ENCODE data around the gene INPP5B.

INPP5B gene

GRCh38 chr1:37946703-37947360 lies at the start of gene INPP5B:
TSS of gene INPP5B (minus strand) at chr1:37947053. CDS start at chr1:37946308, 745 bp downstream.
- no peak for TF ChIP-seq CTCF (conservative IDR thresholded peaks at IDR 0.05; ENCODE audit: low read depth, low read length)
- DNase-seq (ENCODE audit: low read depth): peak; percentile 42
- peak within 1 kb of the TSS; percentile 71 for H3K4me3 ChIP-seq (ENCODE audit: low read length)

- H3K4me3 ChIP-seq (ENCODE audit: low read length): peak overlapping the region; percentile 54
- no peak for TF ChIP-seq CTCF (conservative IDR thresholded peaks at IDR 0.05; ENCODE audit: low read depth, low read length)
- no peak for DNase-seq (ENCODE audit: low read depth)
Measured at GRCh38 chr1:37995751-37996345, 49.0 kb upstream of the INPP5B start.

GRCh38 chr1:37994886-37995566 lies 48.2 kb upstream of the INPP5B start:
- DNase-seq (ENCODE audit: low read depth): no peak
- peak overlapping the region; percentile 54 for H3K4me3 ChIP-seq (ENCODE audit: low read length)
- no peak for TF ChIP-seq CTCF (conservative IDR thresholded peaks at IDR 0.05; ENCODE audit: low read depth, low read length)

GRCh38 chr1:37989361-37989930 lies 42.6 kb upstream of the INPP5B start:
- peak overlapping the region; percentile 99 for H3K4me3 ChIP-seq (ENCODE audit: low read length)
- DNase-seq (ENCODE audit: low read depth): no peak
- no peak for TF ChIP-seq CTCF (conservative IDR thresholded peaks at IDR 0.05; ENCODE audit: low read depth, low read length)

- DNase-seq (ENCODE audit: low read depth): no peak
- TF ChIP-seq CTCF (conservative IDR thresholded peaks at IDR 0.05; ENCODE audit: low read depth, low read length): no peak
Measured at GRCh38 chr1:37987679-37988078, 40.8 kb upstream of the INPP5B start.

GRCh38 chr1:37983546-37983945 lies 36.7 kb upstream of the INPP5B start:
- DNase-seq (ENCODE audit: low read depth): no peak
- no peak for TF ChIP-seq CTCF (conservative IDR thresholded peaks at IDR 0.05; ENCODE audit: low read depth, low read length)
- no peak overlapping the region for H3K4me3 ChIP-seq (ENCODE audit: low read length)

More at GRCh38 chr1:37987679-37988078, 40.8 kb upstream of the INPP5B start:
- no peak overlapping the region for H3K4me3 ChIP-seq (ENCODE audit: low read length)

All from retinal pigment epithelial cell (primary cell).